ENCODE results near the gene DNAJB1. TPM values are rescaled to one million over a fixed set of nuclear protein-coding genes. Genes with fewer than 3 reads are reported as not detected.
A peak's percentile ranks its signal among the peaks of the same experiment; 100 is the strongest.

DNAJB1 gene
- total and polyA plus RNA-seq, 2 of the 13 experiments (the other 11 are each of a cell fraction or from before 2014, with no cell fraction given): 87.5 to 97.3 TPM

- TF ChIP-seq ERF (CRISPR knock-in tag; IDR thresholded peaks at IDR 0.05) (no peak), HOXA5 (CRISPR knock-in tag; IDR thresholded peaks at IDR 0.05) (no peak), SOX13 (IDR thresholded peaks at IDR 0.05) (no peak), SOX13 (CRISPR knock-in tag; conservative IDR thresholded peaks at IDR 0.05 in 1 of 2, IDR thresholded peaks at IDR 0.05 in 1 of 2) (no peak), HNF4A (CRISPR knock-in tag; IDR thresholded peaks at IDR 0.05) (0 out of 2 replicates have a peak, but pooled peaks have one; percentile 24), EEA1 (CRISPR knock-in tag; IDR thresholded peaks at IDR 0.05; ENCODE audit: borderline replicate concordance) (no peak), HIVEP1 (CRISPR knock-in tag; IDR thresholded peaks at IDR 0.05) (no peak), ZNF747 (CRISPR knock-in tag; IDR thresholded peaks at IDR 0.05; ENCODE audit: borderline replicate concordance) (no peak), ZNF34 (CRISPR knock-in tag; IDR thresholded peaks at IDR 0.05; ENCODE audit: borderline replicate concordance) (no peak), BCL6 (CRISPR knock-in tag; IDR thresholded peaks at IDR 0.05) (no peak), AKNA (CRISPR knock-in tag; IDR thresholded peaks at IDR 0.05; ENCODE audit: borderline replicate concordance) (no peak), PHF20 (CRISPR knock-in tag; IDR thresholded peaks at IDR 0.05) (0 out of 2 replicates have a peak, but pooled peaks have one; percentile 14), ZBTB3 (CRISPR knock-in tag; IDR thresholded peaks at IDR 0.05; ENCODE audit: borderline replicate concordance, low read depth) (no peak), ZSCAN29 (CRISPR knock-in tag; conservative IDR thresholded peaks at IDR 0.05) (no peak), ZNF562 (CRISPR knock-in tag; IDR thresholded peaks at IDR 0.05; ENCODE audit: borderline replicate concordance) (no peak), ZNF580 (CRISPR knock-in tag; IDR thresholded peaks at IDR 0.05; ENCODE audit: borderline replicate concordance, low read depth) (no peak), TFDP1 (CRISPR knock-in tag; IDR thresholded peaks at IDR 0.05; ENCODE audit: borderline replicate concordance) (no peak), YY1 (IDR thresholded peaks at IDR 0.05; ENCODE audit: insufficient read depth, insufficient replicate concordance, low read depth, low read length) (no peak), ZNF776 (CRISPR knock-in tag; IDR thresholded peaks at IDR 0.05) (no peak), CBX2 (IDR thresholded peaks at IDR 0.05; ENCODE audit: low read depth, low read length) (no peak), CBX2 (CRISPR knock-in tag; IDR thresholded peaks at IDR 0.05; ENCODE audit: low read depth) (no peak), ZNF570 (CRISPR knock-in tag; IDR thresholded peaks at IDR 0.05; ENCODE audit: borderline replicate concordance) (no peak), ELF4 (CRISPR knock-in tag; IDR thresholded peaks at IDR 0.05; ENCODE audit: borderline replicate concordance) (no peak)
- TF ChIP-seq, protein P1, sequence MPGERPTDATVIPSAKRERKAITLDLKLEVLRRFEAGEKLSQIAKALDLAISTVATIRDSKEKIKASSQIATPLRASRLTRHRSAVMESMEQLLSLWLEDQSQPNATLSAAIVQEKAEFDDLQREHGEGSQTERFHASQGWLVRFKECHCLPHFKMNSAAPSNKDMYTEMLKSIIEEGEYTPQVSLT (CRISPR knock-in tag; IDR thresholded peaks at IDR 0.05; ENCODE audit: borderline replicate concordance, low read depth): no peak
Observed at GRCh38 chr19:14516746-14517438, 1.3 kb downstream of the DNAJB1 start (continued).
